SHP77 treated with DMSO at 0.1 percent for 48 hours (cell line): ENCODE measurements around the gene RTKN.

Experiments used
- DNase-seq: peaks from one replicate; lab custom pipeline; 2025; lab: John Stamatoyannopoulos, UW

Gene RTKN

DNA sequence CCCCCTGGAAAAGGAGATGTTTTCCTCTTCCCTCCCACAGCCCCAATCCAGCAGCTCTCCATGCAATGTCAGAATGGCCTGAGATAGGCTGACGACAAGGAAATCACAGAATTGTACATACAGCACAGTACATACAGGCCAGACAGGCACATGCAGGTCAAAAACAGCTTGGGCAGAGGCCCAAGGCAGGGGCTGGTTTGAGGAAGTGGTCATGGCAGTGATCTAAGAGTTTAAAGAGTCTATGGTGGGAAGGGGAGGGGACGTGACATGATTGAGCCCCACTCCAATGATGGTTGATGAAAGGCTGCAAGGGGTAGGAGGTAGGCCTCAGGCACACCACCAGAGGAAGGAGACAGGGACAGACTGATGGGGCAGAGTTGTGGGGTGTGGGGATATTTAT, 65.9 kb downstream of the RTKN start:
- DNase-seq, result no peak
